ENCODE data around the gene PTPRK. TPM values are rescaled to one million over a fixed set of nuclear protein-coding genes. Genes with fewer than 3 reads are reported as not detected.

Gene PTPRK
- polyA plus RNA-seq, 1 experiment: 37.8 TPM

DNA sequence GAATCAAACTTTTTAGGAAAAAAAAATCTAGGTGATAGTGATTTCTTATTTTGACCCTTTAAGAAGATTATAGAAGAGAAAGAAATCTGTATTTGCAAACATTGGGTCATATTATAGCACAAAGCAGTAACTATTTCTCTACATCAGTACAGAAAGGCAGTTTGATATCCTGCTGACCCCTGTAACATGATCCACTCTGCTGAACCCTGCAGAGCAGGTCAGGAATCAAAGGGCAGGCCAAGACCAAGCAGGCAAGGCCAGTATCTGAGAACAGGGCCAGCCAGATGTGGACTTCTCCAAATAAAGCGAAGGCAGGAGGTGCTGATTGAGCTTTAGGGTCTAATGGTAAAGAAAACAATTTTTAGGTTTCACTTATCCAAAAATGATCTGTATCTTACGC is 239.4 kb downstream of the PTPRK start:
- Histone ChIP-seq H3K27me3 (ENCODE audit: control insufficient read depth, insufficient read depth, low read length) (no peaks in the 10 kb centered on the region), H3K9me3 (ENCODE audit: control insufficient read depth, insufficient read depth, low read length) (no peaks in the 10 kb centered on the region), H3K27ac (ENCODE audit: low read depth, low read length) (no peak overlapping the region), H3K4me3 (ENCODE audit: low read depth, low read length) (no peak overlapping the region)
- TF ChIP-seq, protein P1, sequence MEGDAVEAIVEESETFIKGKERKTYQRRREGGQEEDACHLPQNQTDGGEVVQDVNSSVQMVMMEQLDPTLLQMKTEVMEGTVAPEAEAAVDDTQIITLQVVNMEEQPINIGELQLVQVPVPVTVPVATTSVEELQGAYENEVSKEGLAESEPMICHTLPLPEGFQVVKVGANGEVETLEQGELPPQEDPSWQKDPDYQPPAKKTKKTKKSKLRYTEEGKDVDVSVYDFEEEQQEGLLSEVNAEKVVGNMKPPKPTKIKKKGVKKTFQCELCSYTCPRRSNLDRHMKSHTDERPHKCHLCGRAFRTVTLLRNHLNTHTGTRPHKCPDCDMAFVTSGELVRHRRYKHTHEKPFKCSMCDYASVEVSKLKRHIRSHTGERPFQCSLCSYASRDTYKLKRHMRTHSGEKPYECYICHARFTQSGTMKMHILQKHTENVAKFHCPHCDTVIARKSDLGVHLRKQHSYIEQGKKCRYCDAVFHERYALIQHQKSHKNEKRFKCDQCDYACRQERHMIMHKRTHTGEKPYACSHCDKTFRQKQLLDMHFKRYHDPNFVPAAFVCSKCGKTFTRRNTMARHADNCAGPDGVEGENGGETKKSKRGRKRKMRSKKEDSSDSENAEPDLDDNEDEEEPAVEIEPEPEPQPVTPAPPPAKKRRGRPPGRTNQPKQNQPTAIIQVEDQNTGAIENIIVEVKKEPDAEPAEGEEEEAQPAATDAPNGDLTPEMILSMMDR (IDR thresholded peaks at IDR 0.05; ENCODE audit: low read depth, low read length): no peak
- ChIA-PET CTCF (interaction anchor here (1.4 kb wide), 1 partner anchor 15 kb away, joined by 3 read pairs; no protein-coding TSS in a partner anchor), POLR2A (interaction anchor here (1.4 kb wide), 1 partner anchor 239 kb away, joined by 7 read pairs; the partner anchor contains the start of gene PTPRK)
- no peak for DNase-seq (ENCODE audit: low read depth, low spot score)

DNA sequence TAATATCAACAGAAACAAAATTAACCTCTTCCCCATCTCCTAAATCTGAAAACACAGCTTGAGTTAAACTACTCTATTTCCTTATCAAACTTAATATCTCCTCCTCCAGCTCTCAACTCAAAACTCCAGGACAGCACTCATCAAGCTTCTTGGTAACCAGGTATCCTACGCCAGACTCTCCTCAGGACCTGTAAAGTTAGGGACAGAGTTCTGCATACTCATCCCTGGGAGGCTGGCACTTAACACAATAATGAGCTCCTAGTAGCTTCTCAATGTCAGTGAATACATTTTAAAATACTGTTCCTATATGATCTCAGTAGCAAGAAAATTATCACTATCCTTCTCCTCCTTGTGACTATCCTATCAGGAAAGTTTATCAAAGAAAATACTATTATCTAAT is 240.3 kb downstream of the PTPRK start:
- CTCF ChIA-PET: no interaction called here
- no peaks in the 10 kb centered on the region for H3K27me3 ChIP-seq (ENCODE audit: control insufficient read depth, insufficient read depth, low read length)
- no peak for DNase-seq (ENCODE audit: low read depth, low spot score)
- POLR2A ChIA-PET: no interaction called here
- H3K27ac ChIP-seq (ENCODE audit: low read depth, low read length): no peak overlapping the region
- no peak overlapping the region for H3K4me3 ChIP-seq (ENCODE audit: low read depth, low read length)
- TF ChIP-seq, protein P1 (IDR thresholded peaks at IDR 0.05; ENCODE audit: low read depth, low read length): no peak
- no peaks in the 10 kb centered on the region for H3K9me3 ChIP-seq (ENCODE audit: control insufficient read depth, insufficient read depth, low read length)

DNA sequence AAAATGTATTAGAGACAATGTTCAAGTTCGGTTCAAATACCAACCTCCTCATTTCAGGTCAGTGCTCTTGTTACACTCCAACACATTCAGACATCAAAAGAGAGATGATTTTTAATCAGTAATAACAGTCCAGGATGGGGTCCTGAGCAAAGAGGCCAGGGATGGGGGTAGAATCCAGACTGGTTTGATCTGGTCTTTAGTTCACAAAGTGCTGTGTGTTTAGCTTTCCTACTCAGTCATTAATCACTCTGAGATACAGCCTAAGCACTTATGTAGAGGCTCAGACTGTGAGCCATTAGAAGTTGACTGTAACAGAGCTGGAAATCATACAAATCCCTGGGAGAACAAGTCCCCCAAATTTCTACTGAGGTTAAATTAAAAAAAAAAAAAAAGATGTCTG is 241.6 kb downstream of the PTPRK start:
- TF ChIP-seq, protein P1 (IDR thresholded peaks at IDR 0.05; ENCODE audit: low read depth, low read length): no peak
- ChIA-PET CTCF (interaction anchor here (0.7 to 0.9 kb wide), 3 partner anchors 52 to 447 kb away, joined by 3 to 6 read pairs (median 3); no protein-coding TSS in a partner anchor), POLR2A (interaction anchor here (0.7 kb wide), 1 partner anchor 82 kb away, joined by 3 read pairs; no protein-coding TSS in a partner anchor)

DNA sequence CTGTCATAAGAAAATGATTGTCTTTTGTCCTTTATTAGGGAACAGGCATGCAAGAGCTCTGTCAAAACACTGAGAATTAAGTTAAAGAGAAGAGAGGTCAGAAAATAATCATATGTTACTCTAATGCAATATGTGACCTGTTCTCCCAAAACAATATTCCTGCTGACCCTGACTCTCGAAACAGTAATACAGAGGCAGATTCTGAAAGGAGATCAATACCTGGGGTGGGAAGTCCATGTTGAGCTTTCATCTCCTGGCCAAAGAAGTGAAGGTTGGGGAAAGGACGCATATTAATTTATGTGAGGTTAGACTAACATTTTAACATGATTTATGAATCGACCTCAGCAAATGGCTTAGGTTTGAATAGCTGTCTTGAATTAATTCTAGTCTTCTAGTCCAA is 243.0 kb downstream of the PTPRK start:
- ChIA-PET POLR2A (no interaction called here), CTCF (no interaction called here)
- Histone ChIP-seq H3K27me3 (ENCODE audit: control insufficient read depth, insufficient read depth, low read length) (no peaks in the 10 kb centered on the region), H3K4me3 (ENCODE audit: low read depth, low read length) (no peak overlapping the region), H3K9me3 (ENCODE audit: control insufficient read depth, insufficient read depth, low read length) (no peaks in the 10 kb centered on the region), H3K27ac (ENCODE audit: low read depth, low read length) (no peak overlapping the region)
- TF ChIP-seq, protein P1 (IDR thresholded peaks at IDR 0.05; ENCODE audit: low read depth, low read length): no peak
- no peak for DNase-seq (ENCODE audit: low read depth, low spot score)

More for the DNA sequence above, 241.6 kb downstream of the PTPRK start:
- H3K27ac ChIP-seq (ENCODE audit: low read depth, low read length): no peak overlapping the region
- no peak for DNase-seq (ENCODE audit: low read depth, low spot score)
- no peak overlapping the region for H3K4me3 ChIP-seq (ENCODE audit: low read depth, low read length)
- no peaks in the 10 kb centered on the region for H3K9me3 ChIP-seq (ENCODE audit: control insufficient read depth, insufficient read depth, low read length)
- no peaks in the 10 kb centered on the region for H3K27me3 ChIP-seq (ENCODE audit: control insufficient read depth, insufficient read depth, low read length)

DNA sequence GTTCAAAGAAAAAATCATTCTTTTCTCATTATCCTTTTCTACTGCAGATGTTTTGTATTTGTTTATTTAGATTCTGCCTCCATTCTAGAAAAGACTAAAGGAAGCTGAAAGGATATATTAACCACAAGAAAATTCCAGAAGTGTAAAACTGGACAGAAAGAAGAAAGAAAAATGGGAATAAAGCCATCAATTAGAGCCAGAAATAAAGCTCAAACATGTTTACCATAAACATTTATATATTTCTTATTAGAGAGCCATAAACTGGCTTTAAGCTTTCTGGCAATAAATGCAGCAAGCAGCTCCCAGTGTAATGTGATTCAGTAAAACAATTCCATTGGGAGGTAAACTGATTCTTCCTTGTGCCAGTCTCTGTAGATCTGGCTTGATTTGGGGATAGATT is 244.1 kb downstream of the PTPRK start:
- POLR2A ChIA-PET: interaction anchor here (0.6 kb wide), 1 partner anchor 48 kb away, joined by 4 read pairs; no protein-coding TSS in a partner anchor
- CTCF ChIA-PET: no interaction called here
- TF ChIP-seq, protein P1 (IDR thresholded peaks at IDR 0.05; ENCODE audit: low read depth, low read length): no peak
- H3K4me3 ChIP-seq (ENCODE audit: low read depth, low read length): no peak overlapping the region
- no peak for DNase-seq (ENCODE audit: low read depth, low spot score)
- no peaks in the 10 kb centered on the region for H3K9me3 ChIP-seq (ENCODE audit: control insufficient read depth, insufficient read depth, low read length)
- no peaks in the 10 kb centered on the region for H3K27me3 ChIP-seq (ENCODE audit: control insufficient read depth, insufficient read depth, low read length)
- H3K27ac ChIP-seq (ENCODE audit: low read depth, low read length): no peak overlapping the region
